CD14-positive monocyte (primary cell): Measurements from ENCODE around the gene HAPLN1. TPM values are rescaled to one million over a fixed set of nuclear protein-coding genes. Genes with fewer than 3 reads are reported as not detected.

Experiments
- DNase-seq, 3 donors: peaks; one replicate each; pipeline ENCODE4 v3.0.0-alpha.2; 2011 to 2022
- H2AFZ ChIP-seq: 2 replicates; pipeline ENCODE4 v1.6.0; 2012; ENCODE audit warnings: mild to moderate bottlenecking, low read depth, low read length, inconsistent platforms; ENCODE audit not compliant: insufficient read depth, poor library complexity, severe bottlenecking
- H3K27ac ChIP-seq, 2 donors: 1 replicate in 1 of 2; 2 replicates in 1 of 2; pipeline ENCODE4 v1.5.1; 2012 to 2013; ENCODE audit warnings: low read length in 2 of 2, control low read depth in 1 of 2, inconsistent platforms in 1 of 2, low read depth in 1 of 2, mild to moderate bottlenecking in 1 of 2
- H3K27me3 ChIP-seq, 2 donors: one replicate each; pipeline versions ENCODE4 v1.6.0 to v1.6.1; 2011 to 2013; ENCODE audit warnings: low read length in 2 of 2; ENCODE audit not compliant: control insufficient read depth in 2 of 2, insufficient read depth in 2 of 2
- H3K36me3 ChIP-seq, 2 donors: replicated peaks in 1 of 2; 1 replicate in 1 of 2; 2 replicates in 1 of 2; pipeline versions ENCODE4 v1.5.1 to v1.6.1; 2012 to 2013; ENCODE audit warnings: low read length in 2 of 2, control low read depth in 1 of 2, inconsistent platforms in 1 of 2, mild to moderate bottlenecking in 1 of 2; ENCODE audit not compliant: insufficient read depth in 2 of 2, control insufficient read depth in 1 of 2
- H3K4me1 ChIP-seq, 2 donors: 1 replicate in 1 of 2; 2 replicates in 1 of 2; pipeline versions ENCODE4 v1.5.1 to v1.6.1; 2012 to 2013; ENCODE audit warnings: low read length in 2 of 2, control low read depth in 1 of 2, inconsistent platforms in 1 of 2, mild to moderate bottlenecking in 1 of 2, moderate library complexity in 1 of 2; ENCODE audit not compliant: insufficient read depth in 2 of 2, control insufficient read depth in 1 of 2
- H3K4me2 ChIP-seq: replicated peaks from 2 replicates; pipeline ENCODE3; 2012; ENCODE audit warnings: low read length, moderate library complexity, mild to moderate bottlenecking; ENCODE audit not compliant: poor library complexity, severe bottlenecking; ENCODE audit errors: extremely low read depth
- H3K4me3 ChIP-seq, 3 experiments: fragments of 200-600 bp in 1 of 3; sonication (generic) in 1 of 3; replicated peaks in 1 of 3; 1 replicate in 2 of 3; 2 replicates in 1 of 3; pipeline ENCODE4 v1.5.1; 2011 to 2013; ENCODE audit warnings: low read length in 3 of 3, mild to moderate bottlenecking in 3 of 3, control low read depth in 2 of 3, low read depth in 2 of 3, inconsistent platforms in 1 of 3, moderate library complexity in 1 of 3
- H3K79me2 ChIP-seq: 2 replicates; pipeline ENCODE4 v1.6.0; 2012; ENCODE audit warnings: mild to moderate bottlenecking, control low read depth, inconsistent platforms, low read length, moderate library complexity; ENCODE audit not compliant: insufficient read depth
- H3K9ac ChIP-seq: 2 replicates; pipeline ENCODE4 v1.6.0; 2017; ENCODE audit warnings: low read length, mild to moderate bottlenecking; ENCODE audit not compliant: insufficient read depth, poor library complexity, severe bottlenecking
- H3K9me3 ChIP-seq, 2 donors: replicated peaks in 1 of 2; 1 replicate in 1 of 2; 2 replicates in 1 of 2; pipeline versions ENCODE4 v1.5.1 to v1.6.1; 2012 to 2013; ENCODE audit warnings: low read length in 2 of 2, control low read depth in 1 of 2; ENCODE audit not compliant: control insufficient read depth in 1 of 2, insufficient read depth in 1 of 2
- H4K20me1 ChIP-seq: 2 replicates; pipeline ENCODE4 v1.6.0; 2012; ENCODE audit warnings: mild to moderate bottlenecking, low read length, control low read depth, moderate library complexity; ENCODE audit not compliant: insufficient read depth
- H3K27ac Mint-ChIP-seq, 7 donors: one replicate each; pipeline ENCODE4 v1.8.0; 2020; ENCODE audit warnings: mild to moderate bottlenecking in 7 of 7, mixed read lengths in 7 of 7, moderate library complexity in 6 of 7, inconsistent platforms in 2 of 7
- H3K27me3 Mint-ChIP-seq, 3 donors: one replicate each; pipeline ENCODE4 v1.8.0; 2021 to 2022; ENCODE audit warnings: low read depth in 3 of 3, mild to moderate bottlenecking in 3 of 3, mixed read lengths in 3 of 3, moderate library complexity in 3 of 3, inconsistent platforms in 1 of 3
- H3K36me3 Mint-ChIP-seq, 2 donors: one replicate each; pipeline ENCODE4 v1.8.0; 2020; ENCODE audit warnings: mixed read lengths in 2 of 2, inconsistent platforms in 1 of 2, mild to moderate bottlenecking in 1 of 2
- H3K4me1 Mint-ChIP-seq: one replicate; pipeline ENCODE4 v1.8.0; 2020; ENCODE audit warnings: mild to moderate bottlenecking, mixed read lengths
- H3K4me3 Mint-ChIP-seq, 2 donors: one replicate each; pipeline ENCODE4 v1.8.0; 2020; ENCODE audit warnings: mild to moderate bottlenecking in 2 of 2, mixed read lengths in 2 of 2, moderate library complexity in 1 of 2
- H3K9me3 Mint-ChIP-seq, 7 donors: one replicate each; pipeline ENCODE4 v1.8.0; 2020 to 2022; ENCODE audit warnings: mixed read lengths in 7 of 7, mild to moderate bottlenecking in 6 of 7, moderate library complexity in 6 of 7, inconsistent platforms in 2 of 7
- CTCF ChIP-seq: fragments of 200-600 bp; IDR thresholded peaks from one replicate; pipeline ENCODE4 v1.8.0; 2022; ENCODE audit warnings: antibody characterized with exemption, mild to moderate bottlenecking
- WGBS: methylation state at CpG from one replicate; pipeline ENCODE4 v1.1.5; 2013; ENCODE audit warnings: missing lambda C conversion rate; ENCODE audit not compliant: insufficient coverage; 5-methylcytosine and 5-hydroxymethylcytosine counted together
- intact Hi-C, 2 donors: fragments of 100-400 bp; cut with micrococcal nuclease; formaldehyde crosslinking; loops; one replicate each; pipeline versions ENCODE4 v1.15.0 to v1.15.1; 2023
- polyA plus RNA-seq, 3 donors: library from polyadenylated mRNA; depleted of rRNA in 1 of 3; unstranded in 2 of 3; stranded (reverse) in 1 of 3; fragments of 300-500 nt in 2 of 3; fragments of >200 nt in 1 of 3; fragmentation: Illumina TruSeq in 2 of 3; gene quantifications; 1 replicate in 2 of 3; 2 replicates in 1 of 3; pipeline ENCODE4 v1.2.3, GENCODE V29; 2012 to 2021

Gene HAPLN1
- polyA plus RNA-seq, 3 donors, result not detected

GRCh38 chr5:83687124-83687619, 33.5 kb downstream of the HAPLN1 start:
- peaks cover 0 to 3% (median 0%) of the 10 kb centered on the region in 7 donors for H3K9me3 Mint-ChIP-seq
- Histone ChIP-seq H3K4me1 (no peaks in the 10 kb centered on the region), H3K9me3 (no peaks in the 10 kb centered on the region), H2AFZ (no peak overlapping the region), H3K36me3 (no peaks in the 10 kb centered on the region), H3K9ac (no peak overlapping the region), H3K4me2 (no peak overlapping the region), H3K79me2 (no peaks in the 10 kb centered on the region), H3K4me3 (no peak overlapping the region), H3K27me3 (peaks cover 4 to 10% of the 10 kb centered on the region in 2 donors), H4K20me1 (no peaks in the 10 kb centered on the region), H3K27ac (no peak overlapping the region)
- H3K4me1 Mint-ChIP-seq, result no peaks in the 10 kb centered on the region
- intact Hi-C loops, result no loop called here
- TF ChIP-seq CTCF, result no peak
- H3K4me3 Mint-ChIP-seq, result no peak overlapping the region
- H3K36me3 Mint-ChIP-seq, result no peaks in the 10 kb centered on the region
- no peak overlapping the region for H3K27ac Mint-ChIP-seq
- no CpG with 5 or more reads among the region's 2 CpGs for WGBS
- no peak for DNase-seq
- H3K27me3 Mint-ChIP-seq, result peaks cover 3 to 6% (median 6%) of the 10 kb centered on the region in 3 donors

- Histone ChIP-seq H3K4me2 (no peak overlapping the region), H4K20me1 (no peaks in the 10 kb centered on the region), H3K27me3 (peaks cover 4 to 10% of the 10 kb centered on the region in 2 donors), H3K79me2 (no peaks in the 10 kb centered on the region), H2AFZ (no peak overlapping the region), H3K9me3 (no peaks in the 10 kb centered on the region), H3K36me3 (no peaks in the 10 kb centered on the region), H3K9ac (no peak overlapping the region), H3K4me3 (no peak overlapping the region), H3K4me1 (no peaks in the 10 kb centered on the region), H3K27ac (no peak overlapping the region)
- intact Hi-C loops, result no loop called here
- Mint-ChIP-seq H3K36me3 (no peaks in the 10 kb centered on the region), H3K27ac (no peak overlapping the region), H3K9me3 (peaks cover 0 to 3% (median 0%) of the 10 kb centered on the region in 7 donors), H3K4me1 (no peaks in the 10 kb centered on the region), H3K27me3 (peaks cover 3 to 6% (median 4%) of the 10 kb centered on the region in 3 donors), H3K4me3 (no peak overlapping the region)
- TF ChIP-seq CTCF, result no peak
- DNase-seq, result no peak
- WGBS, result 86% methylated on average over 1 of the region's 2 CpGs
Measured at GRCh38 chr5:83686251-83686650, 34.4 kb downstream of the HAPLN1 start.
